Osteocyte (in vitro differentiated cells): ENCODE data around the gene CFAP58. TPM values are rescaled to one million over a fixed set of nuclear protein-coding genes. Genes with fewer than 3 reads are reported as not detected.

Source experiments
- DNase-seq: peaks from one replicate; pipeline ENCODE4 v3.0.0; 2021; ENCODE audit warnings: mixed read lengths; ENCODE audit not compliant: unreplicated experiment; ENCODE audit errors: extremely low spot score
- H3K27ac Mint-ChIP-seq: one replicate; pipeline ENCODE4 v1.8.0; 2021; ENCODE audit warnings: mild to moderate bottlenecking, mixed read lengths; ENCODE audit not compliant: unreplicated experiment
- H3K27me3 Mint-ChIP-seq: one replicate; pipeline ENCODE4 v1.8.0; 2021; ENCODE audit warnings: mixed read lengths; ENCODE audit not compliant: unreplicated experiment
- H3K36me3 Mint-ChIP-seq: one replicate; pipeline ENCODE4 v1.8.0; 2021; ENCODE audit warnings: mixed read lengths; ENCODE audit not compliant: unreplicated experiment
- H3K4me1 Mint-ChIP-seq: one replicate; pipeline ENCODE4 v1.8.0; 2021; ENCODE audit warnings: mixed read lengths; ENCODE audit not compliant: unreplicated experiment
- H3K4me3 Mint-ChIP-seq: one replicate; pipeline ENCODE4 v1.8.0; 2021; ENCODE audit warnings: mild to moderate bottlenecking, moderate library complexity, mixed read lengths; ENCODE audit not compliant: unreplicated experiment
- H3K9me3 Mint-ChIP-seq: one replicate; pipeline ENCODE4 v1.8.0; 2021; ENCODE audit warnings: mixed read lengths; ENCODE audit not compliant: unreplicated experiment
- CTCF ChIP-seq: fragments of 200-600 bp; sonication (generic); IDR thresholded peaks from 2 replicates; pipeline ENCODE4 v1.5.0; 2021; ENCODE audit warnings: antibody characterized with exemption, mild to moderate bottlenecking, moderate library complexity
- total RNA-seq: library from RNA; stranded (reverse); gene quantifications from 2 replicates; pipeline ENCODE4 v1.2.1, GENCODE V29; 2021

CFAP58 gene
- total RNA-seq, 1 donor from 2014 or later: 0.16 TPM

GRCh38 chr10:104314591-104315485, 38.8 kb upstream of the CFAP58 start:
- DNase-seq: no peak
- Mint-ChIP-seq H3K36me3 (peaks cover 18% of the 10 kb centered on the region), H3K4me3 (no peak overlapping the region), H3K27me3 (no peaks in the 10 kb centered on the region), H3K27ac (no peak overlapping the region), H3K4me1 (peaks cover 64% of the 10 kb centered on the region), H3K9me3 (no peaks in the 10 kb centered on the region)
- no peak for TF ChIP-seq CTCF

- DNase-seq: no peak
- Mint-ChIP-seq H3K4me3 (no peak overlapping the region), H3K36me3 (peaks cover 18% of the 10 kb centered on the region), H3K9me3 (no peaks in the 10 kb centered on the region), H3K4me1 (peaks cover 64% of the 10 kb centered on the region), H3K27me3 (no peaks in the 10 kb centered on the region), H3K27ac (no peak overlapping the region)
- no peak for TF ChIP-seq CTCF
Observed at GRCh38 chr10:104315486-104315921, 38.1 kb upstream of the CFAP58 start.

GRCh38 chr10:104316321-104317099, 37.1 kb upstream of the CFAP58 start:
- peaks cover 59% of the 10 kb centered on the region for H3K4me1 Mint-ChIP-seq
- H3K27me3 Mint-ChIP-seq: no peaks in the 10 kb centered on the region
- no peak for DNase-seq
- H3K27ac Mint-ChIP-seq: peak overlapping the region; percentile 66
- no peaks in the 10 kb centered on the region for H3K9me3 Mint-ChIP-seq
- peaks cover 18% of the 10 kb centered on the region for H3K36me3 Mint-ChIP-seq
- no peak for TF ChIP-seq CTCF
- no peak overlapping the region for H3K4me3 Mint-ChIP-seq

- Mint-ChIP-seq H3K27ac (peak overlapping the region; percentile 66), H3K36me3 (peaks cover 14% of the 10 kb centered on the region), H3K4me3 (no peak overlapping the region), H3K27me3 (no peaks in the 10 kb centered on the region), H3K9me3 (no peaks in the 10 kb centered on the region), H3K4me1 (peaks cover 57% of the 10 kb centered on the region)
- no peak for TF ChIP-seq CTCF
- no peak for DNase-seq
Observed at GRCh38 chr10:104317269-104317710, 36.3 kb upstream of the CFAP58 start.
